Umbilical cord (tissue), 2 donors: Measurements from ENCODE around the gene TAF1A. TPM values are rescaled to one million over a fixed set of nuclear protein-coding genes. Genes with fewer than 3 reads are reported as not detected.

Source experiments
- DNase-seq: peaks from one replicate; pipeline ENCODE4 v3.0.0-alpha.2; 2015; ENCODE audit warnings: low spot score
- total RNA-seq: library from RNA; depleted of rRNA; stranded (reverse); fragments of >200 nt; gene quantifications from one replicate; pipeline ENCODE4 v1.2.3, GENCODE V29; 2014; ENCODE audit warnings: low replicate concordance; ENCODE audit not compliant: insufficient read depth

The TAF1A gene
- total RNA-seq, 1 donor from 2014 or later, result 9.1 TPM

- no peak for DNase-seq
Observed at GRCh38 chr1:222600281-222600680, 10.5 kb upstream of the TAF1A start.

GRCh38 chr1:222596696-222597095 is 7.0 kb upstream of the TAF1A start:
- DNase-seq, result no peak

GRCh38 chr1:222594789-222595188 is 5.1 kb upstream of the TAF1A start:
- no peak for DNase-seq

- no peak for DNase-seq
Observed at GRCh38 chr1:222592171-222592570, 2.4 kb upstream of the TAF1A start.

- DNase-seq, result no peak
Observed at GRCh38 chr1:222588135-222588534, 1.6 kb downstream of the TAF1A start.

GRCh38 chr1:222586842-222587241 is 2.9 kb downstream of the TAF1A start:
- DNase-seq, result no peak

DNA sequence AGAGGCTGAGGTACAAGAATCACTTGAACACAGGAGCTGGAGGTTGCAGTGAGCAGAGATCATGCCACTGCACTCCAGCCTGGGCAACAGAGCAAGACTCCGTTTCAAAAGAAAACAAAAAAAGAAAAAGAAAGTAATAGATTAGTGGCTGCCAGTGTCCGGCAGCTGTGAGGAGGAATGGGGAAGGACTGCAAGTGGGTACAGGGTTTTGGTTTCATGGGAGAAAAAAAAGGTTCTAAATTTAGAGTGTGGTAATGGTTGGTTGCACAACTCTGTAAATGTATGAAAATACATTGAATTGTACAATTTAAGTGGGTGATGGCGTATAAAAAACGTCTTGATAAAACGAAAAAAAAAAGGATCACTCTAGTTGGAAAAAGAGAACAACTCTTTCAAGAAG is 6.7 kb downstream of the TAF1A start:
- no peak for DNase-seq

DNA sequence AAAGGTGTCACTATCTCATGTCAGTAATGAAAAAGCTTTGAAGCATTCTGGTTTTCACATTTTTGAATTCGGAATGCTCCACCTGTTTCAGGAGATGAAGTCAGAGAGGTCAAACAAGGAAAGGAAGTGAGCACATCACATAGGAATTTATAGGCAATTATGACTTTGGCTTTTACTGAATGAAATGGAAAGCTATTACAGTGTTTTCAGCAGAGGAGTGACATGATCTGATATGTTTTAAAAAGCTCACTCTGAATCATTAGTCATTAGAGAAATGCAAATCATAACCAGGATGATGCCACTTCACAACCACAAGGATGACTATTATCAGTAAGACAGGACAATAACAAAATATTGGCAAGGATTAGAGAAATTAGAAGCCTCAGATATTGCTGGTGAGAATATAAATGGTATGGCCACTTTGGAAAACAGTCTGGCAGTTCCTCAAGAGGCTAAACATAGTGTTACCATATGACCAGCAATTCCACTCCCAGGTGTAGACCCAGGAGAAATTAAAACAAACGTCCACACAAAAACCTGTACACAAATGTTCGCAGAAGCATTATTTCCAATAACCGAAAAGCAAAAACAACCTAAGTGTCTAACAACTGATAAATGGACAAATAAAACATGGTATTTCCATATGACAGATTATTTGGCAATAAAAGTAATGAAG is 7.5 kb downstream of the TAF1A start:
- DNase-seq, result peak; percentile 14

- DNase-seq, result no peak
Observed at GRCh38 chr1:222579316-222579715, 10.4 kb downstream of the TAF1A start.

DNA sequence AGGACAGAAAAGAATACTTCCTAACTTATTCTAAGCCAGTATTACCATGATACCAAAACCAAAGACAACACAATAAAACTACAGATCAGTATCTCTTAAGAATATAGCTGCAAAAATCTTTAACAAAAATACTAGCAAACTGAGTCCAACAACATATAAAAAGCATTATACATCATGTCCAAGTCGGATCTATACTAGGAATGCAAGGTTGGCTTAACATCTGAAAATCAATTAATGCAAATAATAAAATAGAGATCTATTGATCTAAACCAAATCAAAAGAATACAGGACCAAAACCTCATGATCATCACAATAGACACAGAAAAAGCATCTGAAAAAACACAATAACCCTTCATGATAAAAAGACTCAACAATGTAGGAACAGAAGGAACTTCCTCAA is 18.9 kb downstream of the TAF1A start:
- no peak for DNase-seq

GRCh38 chr1:222561656-222562055 is 28.1 kb downstream of the TAF1A start:
- no peak for DNase-seq

- no peak for DNase-seq
Observed at GRCh38 chr1:222557574-222557973, 32.2 kb downstream of the TAF1A start.

- DNase-seq, result no peak
Observed at GRCh38 chr1:222557148-222557547, 32.6 kb downstream of the TAF1A start.

DNA sequence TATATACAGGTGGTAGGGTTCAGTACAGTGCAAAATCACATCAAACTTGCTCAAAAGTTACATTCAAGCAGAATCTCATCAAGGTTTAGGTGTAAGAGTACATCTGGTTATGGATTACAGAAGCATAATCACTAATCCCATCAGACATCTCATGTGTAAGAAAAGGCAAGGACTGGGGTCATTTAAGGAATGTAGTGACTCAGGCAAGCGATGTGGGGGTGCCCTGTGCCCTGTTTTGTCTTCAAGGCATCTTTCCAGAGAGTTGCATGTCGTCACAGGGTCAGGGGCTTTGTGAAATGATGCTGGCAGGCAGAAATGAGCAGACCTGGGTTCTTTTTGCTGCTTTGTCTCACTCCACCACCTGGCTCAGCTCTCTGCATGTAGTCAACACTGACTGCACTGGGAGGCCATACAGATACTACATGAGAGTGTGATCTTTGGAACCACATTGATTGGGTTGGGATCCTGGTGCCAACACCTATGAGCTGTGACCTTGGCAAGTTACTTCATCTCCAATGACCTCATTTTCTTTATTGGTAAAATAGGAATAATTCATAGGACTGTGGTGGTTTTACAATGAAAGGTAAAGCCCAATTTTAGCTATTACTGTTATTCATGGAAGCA is 33.6 kb downstream of the TAF1A start:
- DNase-seq, result no peak

- DNase-seq, result no peak
Observed at GRCh38 chr1:222554177-222554576, 35.6 kb downstream of the TAF1A start.

DNA sequence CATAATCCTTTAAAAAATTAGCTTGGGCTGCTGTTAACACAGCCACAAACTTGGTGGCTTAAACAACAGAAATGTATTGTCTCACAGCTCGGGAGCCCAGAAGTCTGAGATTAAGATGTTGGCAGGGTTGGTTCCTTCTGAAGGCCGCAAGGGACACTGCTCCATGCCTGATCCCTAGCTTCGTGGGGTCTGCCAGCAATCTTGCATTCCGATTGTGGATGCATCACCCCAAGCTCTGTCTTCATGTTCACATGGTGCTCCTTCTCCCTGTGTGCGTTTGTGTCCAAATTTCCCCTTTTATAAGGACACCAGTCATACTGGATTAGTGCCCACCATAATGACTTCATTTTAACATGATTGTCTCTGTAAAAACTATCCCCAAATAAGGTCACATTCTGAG is 36.9 kb downstream of the TAF1A start:
- DNase-seq, result no peak

GRCh38 chr1:222547944-222548671 is 41.6 kb downstream of the TAF1A start, which contains the start of gene HHIPL2:
Gene HHIPL2, minus strand, starts transcription at chr1:222548104. Its CDS starts 60 bp downstream, at chr1:222548044.
- DNase-seq, result no peak

DNA sequence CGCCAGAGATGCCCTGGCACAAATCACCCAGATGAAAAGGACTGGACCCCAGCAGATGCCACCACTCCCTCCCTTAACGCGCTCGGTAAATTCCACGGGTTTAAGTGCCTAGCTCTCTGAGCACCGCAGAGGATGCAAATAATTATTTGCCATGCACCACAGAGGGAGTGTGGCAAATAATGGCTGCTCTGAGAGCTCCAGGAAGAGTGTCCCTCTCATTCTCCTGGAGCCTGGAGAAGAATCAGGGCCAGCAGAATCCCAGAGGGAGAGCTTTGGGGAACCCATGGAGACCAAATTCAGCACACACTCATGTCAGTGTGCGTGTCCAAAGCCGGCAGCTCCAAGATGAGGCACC is 42.5 kb downstream of the TAF1A start:
- no peak for DNase-seq

DNA sequence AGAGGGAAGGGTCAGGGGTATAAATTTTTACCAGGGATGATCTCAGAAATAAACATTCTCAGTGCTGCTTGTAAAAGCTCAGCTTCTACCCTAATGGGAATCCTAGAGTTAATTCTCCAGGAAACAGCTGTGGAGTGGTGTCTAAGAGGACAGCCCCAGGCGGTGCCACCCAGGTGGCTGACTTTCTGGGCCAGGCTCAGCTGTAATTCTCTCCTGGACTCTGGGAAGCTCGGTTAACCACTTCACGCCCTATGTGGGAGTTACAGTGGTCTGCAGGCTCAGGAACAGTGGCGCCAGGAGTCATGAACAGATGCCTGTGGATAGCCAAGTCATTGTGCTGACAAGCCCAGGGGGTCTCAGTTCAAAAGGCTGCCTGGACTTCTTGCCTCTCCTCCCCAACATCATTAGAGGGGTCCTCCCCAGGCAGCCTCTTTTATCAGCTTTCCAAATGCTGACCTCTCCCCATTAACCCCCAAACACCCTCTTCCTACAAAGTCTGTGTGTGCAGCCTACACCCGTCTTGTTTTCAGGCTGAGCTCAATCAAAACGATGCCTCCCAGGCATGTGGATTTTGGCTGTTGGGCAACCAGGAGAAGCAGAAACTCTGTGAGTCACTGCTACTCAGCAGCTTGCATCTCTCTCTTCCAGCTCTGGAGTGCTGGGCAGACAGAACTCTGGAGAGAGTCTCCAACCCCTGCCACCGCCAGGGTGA is 43.0 kb downstream of the TAF1A start:
- peak; percentile 55 for DNase-seq

DNA sequence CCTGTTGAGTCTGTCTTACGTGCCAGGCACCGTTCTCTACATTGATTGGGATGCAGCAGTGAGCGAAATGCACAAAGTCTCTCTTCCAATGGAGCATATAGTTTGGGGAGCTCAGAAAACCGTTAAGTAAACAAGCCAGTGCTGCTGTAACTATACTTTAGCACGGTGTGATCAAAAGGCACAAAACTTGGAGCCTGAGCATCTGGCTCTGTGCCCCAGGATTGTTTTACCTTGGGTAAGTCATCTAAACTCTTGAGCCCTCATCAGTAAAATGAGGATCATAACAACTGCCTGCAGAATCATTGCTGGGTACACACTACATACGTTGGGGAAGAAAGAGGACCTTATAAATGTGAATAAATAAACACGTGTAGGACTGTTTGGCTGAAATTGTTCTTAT is 43.6 kb downstream of the TAF1A start:
- no peak for DNase-seq

GRCh38 chr1:222543817-222544216 is 45.9 kb downstream of the TAF1A start:
- no peak for DNase-seq

DNA sequence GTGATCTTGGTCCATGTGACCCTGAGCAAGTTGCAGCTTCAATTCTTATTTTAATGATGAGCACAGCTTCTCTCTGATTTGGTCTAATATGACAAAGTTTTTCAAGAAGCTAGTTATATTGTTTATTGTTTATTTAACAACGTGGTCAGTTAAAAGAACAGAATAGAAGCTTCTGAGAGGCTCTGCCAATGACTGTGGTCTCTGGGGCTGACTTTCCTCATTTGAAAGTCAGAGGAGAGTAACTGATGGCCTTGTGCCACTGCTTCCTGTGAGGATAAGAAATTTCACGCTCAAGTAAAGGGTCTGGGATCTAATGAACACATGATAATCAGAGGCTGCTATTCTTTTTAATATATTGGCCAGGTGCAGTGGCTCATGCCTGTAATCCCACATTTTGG is 49.1 kb downstream of the TAF1A start:
- no peak for DNase-seq
